ENCODE data around the gene CD247. TPM values are rescaled to one million over a fixed set of nuclear protein-coding genes. Genes with fewer than 3 reads are reported as not detected.

Gene CD247
- total RNA-seq, 1 donor from 2014 or later: 8.9 TPM

DNA sequence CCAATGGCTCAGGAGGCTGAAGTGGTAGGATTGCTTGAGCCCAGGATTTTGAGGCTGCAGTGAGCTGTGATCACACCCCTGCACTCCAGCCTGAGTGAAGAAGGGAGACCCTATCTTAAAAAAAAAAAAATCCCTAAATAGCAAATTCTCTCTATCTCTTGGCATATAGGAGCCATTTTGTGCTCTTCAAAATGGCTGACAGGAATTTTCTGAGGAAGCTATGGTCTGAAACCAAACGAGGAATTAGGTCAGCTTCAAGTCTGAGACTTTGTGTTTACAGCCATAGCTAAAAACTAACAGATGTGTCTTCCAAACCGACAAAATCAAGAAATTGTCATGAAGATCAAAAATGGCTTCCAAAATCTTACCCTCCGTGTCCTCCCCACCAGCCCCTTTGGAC lies 10.6 kb downstream of the CD247 start:
- Histone ChIP-seq H3K9me3 (no peaks in the 10 kb centered on the region), H3K27me3 (no peaks in the 10 kb centered on the region), H3K4me3 (no peak overlapping the region), H3K36me3 (no peaks in the 10 kb centered on the region), H3K27ac (no peak overlapping the region), H3K4me1 (no peaks in the 10 kb centered on the region)
- no peak for DNase-seq
- ATAC-seq: no peak
- intact Hi-C loops (cut with DNase I): no loop called here
- TF ChIP-seq, protein P1, sequence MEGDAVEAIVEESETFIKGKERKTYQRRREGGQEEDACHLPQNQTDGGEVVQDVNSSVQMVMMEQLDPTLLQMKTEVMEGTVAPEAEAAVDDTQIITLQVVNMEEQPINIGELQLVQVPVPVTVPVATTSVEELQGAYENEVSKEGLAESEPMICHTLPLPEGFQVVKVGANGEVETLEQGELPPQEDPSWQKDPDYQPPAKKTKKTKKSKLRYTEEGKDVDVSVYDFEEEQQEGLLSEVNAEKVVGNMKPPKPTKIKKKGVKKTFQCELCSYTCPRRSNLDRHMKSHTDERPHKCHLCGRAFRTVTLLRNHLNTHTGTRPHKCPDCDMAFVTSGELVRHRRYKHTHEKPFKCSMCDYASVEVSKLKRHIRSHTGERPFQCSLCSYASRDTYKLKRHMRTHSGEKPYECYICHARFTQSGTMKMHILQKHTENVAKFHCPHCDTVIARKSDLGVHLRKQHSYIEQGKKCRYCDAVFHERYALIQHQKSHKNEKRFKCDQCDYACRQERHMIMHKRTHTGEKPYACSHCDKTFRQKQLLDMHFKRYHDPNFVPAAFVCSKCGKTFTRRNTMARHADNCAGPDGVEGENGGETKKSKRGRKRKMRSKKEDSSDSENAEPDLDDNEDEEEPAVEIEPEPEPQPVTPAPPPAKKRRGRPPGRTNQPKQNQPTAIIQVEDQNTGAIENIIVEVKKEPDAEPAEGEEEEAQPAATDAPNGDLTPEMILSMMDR (IDR thresholded peaks at IDR 0.05): no peak

- Histone ChIP-seq H3K4me3 (no peak overlapping the region), H3K4me1 (no peaks in the 10 kb centered on the region), H3K9me3 (no peaks in the 10 kb centered on the region), H3K27ac (no peak overlapping the region), H3K27me3 (no peaks in the 10 kb centered on the region), H3K36me3 (no peaks in the 10 kb centered on the region)
- ATAC-seq (no peak), DNase-seq (no peak)
- TF ChIP-seq, protein P1 (IDR thresholded peaks at IDR 0.05): no peak
- intact Hi-C loops (cut with DNase I): no loop called here
Observed at GRCh38 chr1:167504467-167504827, 13.9 kb downstream of the CD247 start.

- ATAC-seq (no peak), DNase-seq (no peak)
- H3K27ac ChIP-seq: no peak overlapping the region
- no peaks in the 10 kb centered on the region for H3K36me3 ChIP-seq
- H3K9me3 ChIP-seq: no peaks in the 10 kb centered on the region
- intact Hi-C loops (cut with DNase I): no loop called here
- TF ChIP-seq, protein P1 (IDR thresholded peaks at IDR 0.05): no peak
- H3K27me3 ChIP-seq: no peaks in the 10 kb centered on the region
- H3K4me3 ChIP-seq: no peak overlapping the region
- no peaks in the 10 kb centered on the region for H3K4me1 ChIP-seq
Observed at GRCh38 chr1:167503626-167504466, 14.5 kb downstream of the CD247 start.

DNA sequence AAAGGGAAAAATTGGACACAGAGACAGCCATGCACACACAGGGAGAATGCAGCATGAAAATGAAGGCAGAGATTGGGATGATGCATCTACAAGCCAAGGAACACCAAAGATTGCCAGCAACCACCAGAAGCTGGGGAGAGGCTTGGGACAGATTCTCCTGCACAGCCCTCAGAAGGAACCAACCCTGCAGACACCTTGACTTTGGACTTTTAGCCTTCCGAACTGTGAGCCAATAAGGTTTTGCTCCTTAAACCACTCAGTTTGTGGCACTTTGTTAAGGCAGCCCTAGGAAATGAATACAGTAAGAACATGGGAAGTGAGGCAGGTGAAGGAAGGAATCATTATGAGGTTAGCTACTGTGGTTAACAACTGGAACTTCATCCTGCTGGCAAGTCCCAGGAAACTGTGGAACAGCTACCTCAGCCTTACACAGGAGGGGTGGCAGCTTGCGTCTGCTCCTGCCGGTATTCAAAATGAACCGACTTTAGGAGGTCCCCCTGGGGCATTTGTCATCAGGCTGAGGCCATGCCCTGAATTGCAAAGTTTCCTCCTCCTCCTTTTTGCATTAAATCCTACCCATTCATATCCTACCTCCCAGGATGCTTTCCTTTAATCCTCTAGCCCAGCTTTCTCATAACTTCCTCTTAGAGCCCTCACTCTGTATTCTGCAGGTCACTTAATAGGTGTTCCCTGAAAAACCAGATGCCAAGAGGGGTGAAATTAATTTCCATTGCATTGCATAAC lies 15.4 kb downstream of the CD247 start:
- Histone ChIP-seq H3K9me3 (no peaks in the 10 kb centered on the region), H3K4me1 (no peaks in the 10 kb centered on the region), H3K36me3 (no peaks in the 10 kb centered on the region), H3K27me3 (no peaks in the 10 kb centered on the region), H3K4me3 (no peak overlapping the region), H3K27ac (no peak overlapping the region)
- DNase-seq: no peak
- TF ChIP-seq, protein P1 (IDR thresholded peaks at IDR 0.05): no peak
- intact Hi-C loops (cut with DNase I): no loop called here
- ATAC-seq: no peak

DNA sequence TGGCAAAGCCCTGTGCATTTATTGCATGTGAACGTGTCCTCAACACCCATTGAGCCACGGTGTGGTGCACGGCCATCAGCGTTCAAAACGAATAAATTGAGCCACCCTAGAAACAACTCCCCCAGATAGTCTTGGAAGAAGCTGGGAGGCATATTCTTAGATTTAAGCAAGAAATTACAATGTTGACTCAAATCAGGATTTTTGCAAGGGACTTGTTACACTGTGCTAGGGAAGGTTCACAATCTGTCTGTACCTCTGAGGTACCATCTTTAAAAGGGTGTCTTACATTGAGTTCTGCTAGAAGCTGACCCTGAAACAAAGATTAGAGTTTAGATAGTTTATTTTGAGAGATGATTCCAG lies 16.2 kb downstream of the CD247 start:
- DNase-seq (no peak), ATAC-seq (no peak)
- TF ChIP-seq, protein P1 (IDR thresholded peaks at IDR 0.05): no peak
- intact Hi-C loops (cut with DNase I): no loop called here
- Histone ChIP-seq H3K4me3 (no peak overlapping the region), H3K27ac (no peak overlapping the region), H3K27me3 (no peaks in the 10 kb centered on the region), H3K36me3 (no peaks in the 10 kb centered on the region), H3K4me1 (no peaks in the 10 kb centered on the region), H3K9me3 (no peaks in the 10 kb centered on the region)
